Measurements from ENCODE around the gene HOXA3.

The HOXA3 gene

DNA sequence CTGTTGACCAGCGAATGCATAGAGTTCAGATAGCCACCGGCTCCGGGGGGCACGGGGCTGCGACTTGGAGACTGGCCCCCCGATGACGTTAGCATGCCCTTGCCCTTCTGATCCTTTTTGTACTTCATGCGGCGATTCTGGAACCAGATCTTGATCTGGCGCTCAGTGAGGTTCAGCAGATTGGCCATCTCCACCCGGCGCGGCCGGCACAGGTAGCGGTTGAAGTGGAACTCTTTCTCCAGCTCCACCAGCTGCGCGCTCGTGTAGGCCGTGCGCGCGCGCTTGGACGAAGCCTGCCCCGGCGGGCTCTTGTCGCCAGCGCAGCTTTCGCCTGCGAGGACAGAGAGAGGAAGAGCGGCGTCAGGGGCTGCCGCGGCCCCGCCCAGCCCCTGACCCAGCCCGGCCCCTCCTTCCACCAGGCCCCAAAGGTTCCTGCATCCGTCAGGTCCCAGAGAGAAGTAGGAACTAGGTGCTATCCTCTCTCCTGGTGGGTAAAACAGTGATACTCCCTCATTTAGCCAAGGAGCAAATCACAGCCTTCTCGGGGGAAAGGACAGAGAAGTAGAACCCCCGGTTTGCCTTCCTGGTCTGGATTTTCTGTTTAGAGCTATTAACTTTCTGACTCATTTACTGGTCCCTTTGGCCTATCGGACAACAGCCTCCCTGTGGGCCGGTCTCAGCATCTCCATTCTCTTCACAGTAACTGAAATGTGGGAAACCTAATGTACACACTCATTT, 43.8 kb downstream of the HOXA3 start:
- Histone ChIP-seq H3K27me3 (ENCODE audit: control insufficient read depth, insufficient read depth, low read length) (no peaks in the 10 kb centered on the region), H3K4me3 (ENCODE audit: low read length) (peak overlapping the region; percentile 47), H3K4me1 (ENCODE audit: control insufficient read depth, insufficient read depth, low read length) (peaks cover 31% of the 10 kb centered on the region), H3K9ac (ENCODE audit: low read length) (no peak overlapping the region), H3K27ac (ENCODE audit: low read depth, low read length) (peak overlapping the region; percentile 90), H3K36me3 (ENCODE audit: control insufficient read depth, insufficient read depth, low read length) (no peaks in the 10 kb centered on the region)

- Histone ChIP-seq H3K36me3 (ENCODE audit: control insufficient read depth, insufficient read depth, low read length) (no peaks in the 10 kb centered on the region), H3K9ac (ENCODE audit: low read length) (no peak overlapping the region), H3K27ac (ENCODE audit: low read depth, low read length) (peak overlapping the region; percentile 90), H3K4me3 (ENCODE audit: low read length) (peak overlapping the region; percentile 29), H3K27me3 (ENCODE audit: control insufficient read depth, insufficient read depth, low read length) (no peaks in the 10 kb centered on the region), H3K4me1 (ENCODE audit: control insufficient read depth, insufficient read depth, low read length) (peaks cover 25% of the 10 kb centered on the region)
These were observed 44.7 kb downstream of the HOXA3 start for GRCh38 chr7:27107391-27108381.

DNA sequence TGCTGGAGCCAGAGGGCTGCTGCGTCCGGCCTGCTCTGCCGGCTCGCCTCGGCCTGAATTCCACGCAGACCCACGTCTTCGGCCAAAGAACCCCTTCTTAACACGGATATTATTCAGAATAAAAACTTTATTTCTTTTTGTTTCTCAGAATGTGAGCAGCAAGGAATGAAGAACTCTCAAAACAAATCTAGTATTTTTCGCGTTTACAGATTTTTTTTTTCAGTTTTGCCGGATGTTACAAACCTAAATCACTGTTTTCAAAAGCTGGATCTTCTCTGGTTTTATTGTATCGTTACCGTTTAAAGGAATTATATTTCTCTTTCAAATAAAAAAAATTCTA, 45.5 kb downstream of the HOXA3 start:
- Histone ChIP-seq H3K36me3 (ENCODE audit: control insufficient read depth, insufficient read depth, low read length) (no peaks in the 10 kb centered on the region), H3K27me3 (ENCODE audit: control insufficient read depth, insufficient read depth, low read length) (no peaks in the 10 kb centered on the region), H3K4me1 (ENCODE audit: control insufficient read depth, insufficient read depth, low read length) (peaks cover 23% of the 10 kb centered on the region), H3K27ac (ENCODE audit: low read depth, low read length) (peak overlapping the region; percentile 75), H3K9ac (ENCODE audit: low read length) (peak overlapping the region; percentile 13), H3K4me3 (ENCODE audit: low read length) (peak overlapping the region; percentile 48)

- Histone ChIP-seq H3K27me3 (ENCODE audit: control insufficient read depth, insufficient read depth, low read length) (no peaks in the 10 kb centered on the region), H3K9ac (ENCODE audit: low read length) (peak overlapping the region; percentile 13), H3K36me3 (ENCODE audit: control insufficient read depth, insufficient read depth, low read length) (no peaks in the 10 kb centered on the region), H3K27ac (ENCODE audit: low read depth, low read length) (peak overlapping the region; percentile 75), H3K4me1 (ENCODE audit: control insufficient read depth, insufficient read depth, low read length) (peaks cover 18% of the 10 kb centered on the region), H3K4me3 (ENCODE audit: low read length) (peak overlapping the region; percentile 48)
These were observed 46.0 kb downstream of the HOXA3 start for GRCh38 chr7:27106181-27106900.

- H3K4me3 ChIP-seq (ENCODE audit: low read length): peak overlapping the region; percentile 28
- H3K27ac ChIP-seq (ENCODE audit: low read depth, low read length): peak overlapping the region; percentile 75
- peaks cover 4% of the 10 kb centered on the region for H3K36me3 ChIP-seq (ENCODE audit: control insufficient read depth, insufficient read depth, low read length)
- H3K27me3 ChIP-seq (ENCODE audit: control insufficient read depth, insufficient read depth, low read length): no peaks in the 10 kb centered on the region
- H3K4me1 ChIP-seq (ENCODE audit: control insufficient read depth, insufficient read depth, low read length): peaks cover 13% of the 10 kb centered on the region
- H3K9ac ChIP-seq (ENCODE audit: low read length): no peak overlapping the region
These were observed 46.9 kb downstream of the HOXA3 start for GRCh38 chr7:27105301-27106031.

- no peaks in the 10 kb centered on the region for H3K27me3 ChIP-seq (ENCODE audit: control insufficient read depth, insufficient read depth, low read length)
- peaks cover 10% of the 10 kb centered on the region for H3K4me1 ChIP-seq (ENCODE audit: control insufficient read depth, insufficient read depth, low read length)
- no peak overlapping the region for H3K9ac ChIP-seq (ENCODE audit: low read length)
- H3K4me3 ChIP-seq (ENCODE audit: low read length): no peak overlapping the region
- H3K36me3 ChIP-seq (ENCODE audit: control insufficient read depth, insufficient read depth, low read length): peaks cover 4% of the 10 kb centered on the region
- H3K27ac ChIP-seq (ENCODE audit: low read depth, low read length): peak overlapping the region; percentile 58
These were observed 47.9 kb downstream of the HOXA3 start for GRCh38 chr7:27104341-27105058.

DNA sequence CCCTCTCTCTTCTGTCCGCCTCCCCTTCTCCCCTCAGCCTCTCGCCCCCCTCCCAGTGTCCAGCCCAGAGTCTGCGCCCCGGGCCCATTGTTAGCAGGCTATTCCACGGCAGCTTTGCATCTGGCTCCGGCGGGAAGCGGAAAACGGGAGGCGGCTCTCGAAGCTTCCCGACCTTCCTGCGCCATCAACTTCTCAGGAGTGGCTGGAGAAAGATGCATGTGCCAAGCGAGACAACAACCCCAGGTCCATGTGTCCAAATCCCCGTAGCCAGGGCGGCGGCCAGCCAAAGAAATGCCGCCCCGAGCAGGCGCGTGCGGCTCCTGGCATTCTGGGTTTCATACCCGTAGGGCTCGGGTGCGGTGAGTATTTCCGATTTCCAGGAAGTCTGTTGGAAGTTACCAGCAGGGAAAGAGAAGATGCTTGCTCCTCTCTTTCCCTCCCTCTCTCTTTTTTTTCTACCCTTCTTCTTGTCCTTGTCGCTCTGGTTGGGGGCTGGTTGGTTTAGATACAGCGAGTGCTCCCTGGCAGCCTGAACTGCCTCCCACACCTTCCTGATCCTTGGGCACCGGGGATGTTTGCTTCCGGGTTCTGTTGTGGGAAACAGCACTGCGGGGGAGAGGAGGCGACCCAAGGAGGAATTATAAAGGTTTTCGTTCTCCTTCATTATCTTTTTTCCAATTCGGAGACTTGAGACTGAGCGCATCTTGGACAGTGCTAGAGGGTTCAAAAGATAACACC, 48.7 kb downstream of the HOXA3 start:
- no peak overlapping the region for H3K9ac ChIP-seq (ENCODE audit: low read length)
- H3K4me3 ChIP-seq (ENCODE audit: low read length): peak overlapping the region; percentile 62
- H3K4me1 ChIP-seq (ENCODE audit: control insufficient read depth, insufficient read depth, low read length): peaks cover 10% of the 10 kb centered on the region
- peak overlapping the region; percentile 84 for H3K27ac ChIP-seq (ENCODE audit: low read depth, low read length)
- no peaks in the 10 kb centered on the region for H3K27me3 ChIP-seq (ENCODE audit: control insufficient read depth, insufficient read depth, low read length)
- peaks cover 4% of the 10 kb centered on the region for H3K36me3 ChIP-seq (ENCODE audit: control insufficient read depth, insufficient read depth, low read length)

- peak within 1 kb of the TSS; percentile 62 for H3K4me3 ChIP-seq (ENCODE audit: low read length)
- H3K4me1 ChIP-seq (ENCODE audit: control insufficient read depth, insufficient read depth, low read length): peaks cover 13% of the 10 kb centered on the region
- no peak within 1 kb of the TSS for H3K9ac ChIP-seq (ENCODE audit: low read length)
- peaks cover 4% of the 10 kb centered on the region for H3K36me3 ChIP-seq (ENCODE audit: control insufficient read depth, insufficient read depth, low read length)
- H3K27ac ChIP-seq (ENCODE audit: low read depth, low read length): peak within 1 kb of the TSS; percentile 84
- no peaks in the 10 kb centered on the region for H3K27me3 ChIP-seq (ENCODE audit: control insufficient read depth, insufficient read depth, low read length)
These were observed 49.6 kb downstream of the HOXA3 start, which contains the start of gene HOXA2 for GRCh38 chr7:27102581-27103442. HOXA2 (minus strand) TSS chr7:27102683; CDS start chr7:27102500, 183 bp downstream.

DNA sequence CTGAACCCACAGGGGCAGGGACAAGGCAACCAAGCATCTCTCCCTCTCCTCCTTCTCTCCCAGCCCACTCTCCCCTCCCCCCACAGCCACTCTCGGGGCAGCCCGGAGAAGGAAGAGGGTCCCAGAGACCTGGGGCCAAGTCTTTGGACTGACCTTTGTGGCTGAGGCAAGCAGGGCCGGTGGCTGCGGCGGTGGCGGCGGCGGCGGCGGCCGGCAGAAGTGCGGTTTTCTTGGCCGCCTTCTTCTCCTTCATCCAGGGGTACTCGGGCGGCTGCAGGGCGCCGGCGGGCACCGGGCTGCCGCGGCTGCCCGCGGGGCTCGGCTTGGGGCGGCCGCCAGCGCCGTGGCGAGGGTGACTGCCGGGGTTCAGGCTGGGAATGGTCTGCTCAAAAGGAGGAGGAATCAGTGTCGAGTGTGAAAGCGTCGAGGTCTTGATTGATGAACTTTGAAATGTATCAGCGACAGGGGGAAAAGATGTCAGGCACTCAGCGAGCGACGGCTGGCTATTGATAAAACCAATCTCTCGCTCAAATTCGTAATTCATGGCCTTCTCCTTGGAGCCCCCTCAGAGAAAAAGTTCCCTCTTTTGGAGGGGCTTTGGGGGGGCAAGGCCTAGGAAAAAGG, 50.3 kb downstream of the HOXA3 start:
- H3K9ac ChIP-seq (ENCODE audit: low read length): no peak overlapping the region
- H3K4me1 ChIP-seq (ENCODE audit: control insufficient read depth, insufficient read depth, low read length): peaks cover 21% of the 10 kb centered on the region
- H3K36me3 ChIP-seq (ENCODE audit: control insufficient read depth, insufficient read depth, low read length): peaks cover 4% of the 10 kb centered on the region
- no peaks in the 10 kb centered on the region for H3K27me3 ChIP-seq (ENCODE audit: control insufficient read depth, insufficient read depth, low read length)
- peak overlapping the region; percentile 62 for H3K4me3 ChIP-seq (ENCODE audit: low read length)
- peak overlapping the region; percentile 84 for H3K27ac ChIP-seq (ENCODE audit: low read depth, low read length)

Measured in rectal smooth muscle tissue (tissue), 1 donor.